ENCODE results near the gene EGFLAM.

GRCh38 chr5:38417658-38418017 is 159.3 kb downstream of the EGFLAM start:
- TF ChIP-seq CTCF (IDR thresholded peaks at IDR 0.05; ENCODE audit: insufficient read depth, low read length, poor library complexity, severe bottlenecking) (no peak), EZH2phosphoT487 (conservative IDR thresholded peaks at IDR 0.05; ENCODE audit: low read length) (no peak)
